GM21526 (cell line): ENCODE results near the gene ISLR2.
"Not testable (repeated sequence)": the region's sequence is repeated elsewhere in the genome, so short reads cannot be mapped to it uniquely, and the experiment has no call there.

ENCODE experiments used
- ATAC-seq: cut with Tn5 transposase; IDR thresholded peaks from one replicate; pipeline ENCODE4 v1.9.1; 2021; ENCODE audit warnings: moderate library complexity; ENCODE audit not compliant: unreplicated experiment, low FRiP score

ISLR2 gene

GRCh38 chr15:74147051-74147450 is 16.7 kb downstream of the ISLR2 start:
- ATAC-seq: no peak

GRCh38 chr15:74155766-74156417 is 25.5 kb downstream of the ISLR2 start:
- ATAC-seq: no peak

- ATAC-seq: no peak
Measured at GRCh38 chr15:74156678-74157411, 26.5 kb downstream of the ISLR2 start.

- no peak for ATAC-seq
Measured at GRCh38 chr15:74157868-74158827, 27.8 kb downstream of the ISLR2 start.

GRCh38 chr15:74158855-74159650 is 28.7 kb downstream of the ISLR2 start:
- ATAC-seq: no peak

GRCh38 chr15:74159773-74160172 is 29.4 kb downstream of the ISLR2 start:
- no peak for ATAC-seq

- not testable (repeated sequence) for ATAC-seq
Measured at GRCh38 chr15:74160390-74160789, 30.0 kb downstream of the ISLR2 start.

GRCh38 chr15:74162195-74162536 is 31.8 kb downstream of the ISLR2 start:
- ATAC-seq: not testable (repeated sequence)

- ATAC-seq: no peak
Measured at GRCh38 chr15:74165461-74165860, 35.1 kb downstream of the ISLR2 start.

GRCh38 chr15:74167891-74168331 is 37.5 kb downstream of the ISLR2 start:
- ATAC-seq: no peak

- ATAC-seq: no peak
Measured at GRCh38 chr15:74168711-74169126, 38.3 kb downstream of the ISLR2 start.

- ATAC-seq: no peak
Measured at GRCh38 chr15:74170071-74170844, 39.9 kb downstream of the ISLR2 start.

- no peak for ATAC-seq
Measured at GRCh38 chr15:74170875-74171578, 40.6 kb downstream of the ISLR2 start.

- ATAC-seq: no peak
Measured at GRCh38 chr15:74171965-74172541, 41.7 kb downstream of the ISLR2 start.

GRCh38 chr15:74172701-74173379 is 42.5 kb downstream of the ISLR2 start:
- no peak for ATAC-seq

GRCh38 chr15:74173380-74174218 is 43.2 kb downstream of the ISLR2 start, which contains the start of gene ISLR:
TSS of gene ISLR (plus strand) at chr15:74173710. CDS start at chr15:74174859, 1,149 bp downstream.
- no peak for ATAC-seq
